ENCODE measurements around the gene ARID1A.

DNA sequence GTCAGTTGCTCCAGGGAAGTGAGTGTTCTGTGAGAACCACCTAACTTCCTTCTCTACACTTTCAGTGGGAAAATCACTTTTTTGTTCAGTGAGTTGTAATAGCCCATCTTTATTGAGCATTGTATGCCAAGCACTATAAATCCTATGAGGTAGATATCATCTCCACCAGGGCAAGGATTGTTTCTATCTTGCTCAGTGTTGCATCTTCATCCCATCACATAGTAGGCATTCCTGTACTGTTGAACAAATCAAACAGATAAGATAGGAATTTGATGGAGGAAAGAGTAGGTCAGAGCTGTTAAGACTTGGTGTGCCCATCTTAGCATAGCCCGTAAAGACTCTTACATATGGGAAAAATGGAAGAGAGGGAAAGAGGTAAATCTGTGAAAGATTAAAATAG, 89.1 kb downstream of the ARID1A start:
- TF ChIP-seq EZH2 (IDR thresholded peaks at IDR 0.05; ENCODE audit: borderline replicate concordance, low read length) (no peak), CTCF (IDR thresholded peaks at IDR 0.05; ENCODE audit: low read length) (no peak)

Data from OCI-LY1 (cell line).